NCI-H748 (cell line): ENCODE results near the gene ZNF236.

Experiments used
- DNase-seq: peaks from one replicate; lab custom pipeline; 2025; ENCODE audit not compliant: unreplicated experiment; lab: John Stamatoyannopoulos, UW

Gene ZNF236

DNA sequence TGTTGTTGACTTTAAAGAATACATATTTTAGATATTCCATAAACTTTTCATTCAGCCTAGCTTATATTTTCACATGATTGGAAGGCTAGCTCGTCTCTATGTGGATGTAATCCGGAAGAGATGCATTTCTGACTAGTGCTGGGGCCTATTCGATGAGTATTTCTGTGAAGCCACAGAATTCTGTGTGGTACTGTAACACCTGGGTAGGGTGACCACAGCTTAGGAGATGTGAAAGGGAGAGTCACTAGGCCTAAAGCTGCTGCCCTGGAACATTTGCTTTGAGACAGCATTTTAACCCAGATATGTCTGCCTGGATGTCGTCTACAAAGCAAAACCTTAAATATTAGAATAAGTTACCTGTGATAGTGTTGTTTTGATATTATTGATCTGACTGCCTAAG, 83.5 kb downstream of the ZNF236 start:
- no peak for DNase-seq

DNA sequence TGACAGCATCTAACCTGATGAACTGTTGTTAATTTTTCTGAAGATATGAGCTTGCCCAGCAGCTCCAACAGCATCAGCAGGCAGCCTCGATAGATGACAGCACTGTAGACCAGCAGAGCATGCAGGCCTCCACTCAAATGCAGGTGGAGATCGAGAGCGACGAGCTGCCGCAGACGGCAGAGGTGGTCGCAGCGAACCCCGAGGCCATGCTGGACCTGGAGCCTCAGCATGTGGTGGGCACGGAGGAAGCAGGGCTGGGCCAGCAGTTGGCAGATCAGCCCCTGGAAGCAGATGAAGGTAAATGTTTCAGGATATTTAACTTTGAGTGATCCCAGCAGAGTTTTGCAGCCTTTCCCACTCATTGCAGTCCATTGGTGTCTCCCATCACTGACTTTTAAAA, 85.9 kb downstream of the ZNF236 start:
- no peak for DNase-seq

DNA sequence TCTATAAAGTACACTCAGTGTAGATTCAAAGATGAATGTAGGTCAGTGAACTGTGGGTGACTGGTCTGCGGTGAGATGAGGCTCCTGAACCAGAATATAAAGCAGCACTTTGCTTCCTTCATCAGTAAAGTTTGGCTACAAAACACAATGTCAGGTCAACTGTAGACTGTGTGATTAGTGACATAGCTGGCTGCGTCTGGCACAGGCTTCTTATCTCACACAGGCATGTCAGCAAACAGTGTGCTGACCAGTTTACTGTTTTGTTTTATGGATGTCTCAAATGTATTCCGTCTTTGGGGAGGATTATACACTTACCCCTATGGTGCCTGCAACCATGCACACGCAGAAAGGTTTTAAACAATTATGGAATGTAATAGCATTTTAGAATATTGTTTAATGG, 87.1 kb downstream of the ZNF236 start:
- no peak for DNase-seq

DNA sequence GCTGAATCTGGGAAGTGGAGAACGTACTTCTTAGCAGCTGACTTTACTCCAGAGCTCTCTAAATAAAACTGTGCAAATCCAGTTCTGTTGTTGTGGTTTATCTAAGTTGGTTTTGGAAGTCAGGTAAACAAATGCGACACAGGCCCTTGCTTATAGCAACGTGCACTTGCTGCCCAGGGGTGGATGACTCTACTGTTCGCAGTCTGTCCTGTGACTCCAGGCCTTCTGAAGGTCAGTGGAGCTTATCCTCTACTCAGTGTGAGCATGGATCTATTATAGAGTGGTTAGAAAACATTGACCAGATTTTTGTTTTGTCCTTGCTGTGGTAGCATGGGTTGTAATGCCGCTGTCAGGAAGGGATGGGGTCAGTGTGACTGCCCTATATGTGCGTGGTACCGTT, 89.1 kb downstream of the ZNF236 start:
- no peak for DNase-seq

DNA sequence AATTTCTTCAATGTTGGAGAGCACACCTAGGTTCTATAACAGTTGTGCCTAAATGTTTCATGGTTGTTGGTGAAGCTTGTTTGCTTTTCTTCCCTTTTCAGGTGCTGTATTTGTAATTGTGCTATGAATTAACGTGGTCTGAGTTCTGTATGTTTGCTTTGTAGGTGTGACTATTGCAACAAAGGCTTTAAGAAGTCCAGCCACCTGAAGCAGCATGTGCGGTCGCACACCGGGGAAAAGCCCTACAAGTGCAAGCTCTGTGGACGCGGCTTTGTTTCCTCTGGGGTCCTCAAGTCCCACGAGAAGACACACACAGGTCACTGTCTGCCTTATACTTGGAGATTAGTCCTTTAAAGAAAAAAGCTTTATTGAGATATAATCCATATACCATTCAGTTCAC, 91.2 kb downstream of the ZNF236 start:
- DNase-seq = peak; percentile 98

DNA sequence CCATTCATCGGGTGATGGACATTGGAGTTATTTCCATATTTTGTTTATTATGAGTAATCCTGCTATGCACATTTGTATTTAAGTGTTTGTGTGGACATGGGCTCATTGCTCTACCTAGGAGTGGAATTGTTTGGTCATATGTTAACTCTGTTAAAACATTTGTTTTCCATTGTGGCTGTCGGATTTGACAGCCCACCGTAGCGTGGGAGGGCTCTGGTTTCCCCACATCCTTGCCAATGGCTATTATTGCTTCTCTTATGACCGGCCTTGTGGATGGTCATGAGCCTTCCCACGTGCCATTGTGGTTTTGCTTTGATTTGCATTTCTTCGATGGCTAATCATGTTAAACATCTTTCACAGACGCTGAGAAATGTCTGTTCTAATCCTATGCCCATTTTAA, 92.0 kb downstream of the ZNF236 start:
- DNase-seq = no peak

DNA sequence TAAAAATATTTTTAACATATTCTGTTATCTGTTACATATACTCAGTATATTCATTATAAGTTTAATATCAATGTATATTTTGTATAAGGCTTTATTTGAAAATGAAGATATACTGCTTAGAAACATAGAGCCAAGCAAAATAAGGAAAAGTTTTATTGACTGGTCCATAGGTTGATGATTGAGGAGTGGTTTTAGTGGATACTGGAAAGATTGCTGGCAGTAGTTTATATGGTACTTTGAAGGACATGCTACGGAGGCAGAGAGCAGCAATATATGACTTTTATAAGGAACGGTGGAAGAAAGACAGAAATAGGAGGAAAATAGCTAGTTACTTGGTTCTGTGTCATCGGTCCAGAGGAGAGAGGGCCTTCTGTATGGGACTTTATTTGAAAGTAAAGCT, 92.4 kb downstream of the ZNF236 start:
- DNase-seq = no peak

DNA sequence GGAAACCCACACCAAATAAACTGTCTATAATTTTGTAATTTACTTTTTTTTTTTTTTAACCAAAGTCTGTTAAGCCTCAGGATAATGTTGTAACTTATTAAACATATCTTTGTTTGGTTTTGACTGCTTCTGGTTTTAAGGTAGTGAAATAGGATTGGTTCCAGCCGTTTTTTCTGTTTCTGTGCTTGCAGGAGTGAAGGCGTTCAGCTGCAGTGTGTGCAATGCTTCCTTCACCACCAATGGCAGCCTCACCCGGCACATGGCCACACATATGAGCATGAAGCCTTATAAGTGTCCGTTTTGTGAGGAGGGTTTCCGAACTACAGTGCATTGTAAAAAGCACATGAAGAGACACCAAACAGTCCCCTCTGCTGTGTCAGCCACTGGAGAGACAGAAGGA, 93.1 kb downstream of the ZNF236 start:
- DNase-seq = no peak

DNA sequence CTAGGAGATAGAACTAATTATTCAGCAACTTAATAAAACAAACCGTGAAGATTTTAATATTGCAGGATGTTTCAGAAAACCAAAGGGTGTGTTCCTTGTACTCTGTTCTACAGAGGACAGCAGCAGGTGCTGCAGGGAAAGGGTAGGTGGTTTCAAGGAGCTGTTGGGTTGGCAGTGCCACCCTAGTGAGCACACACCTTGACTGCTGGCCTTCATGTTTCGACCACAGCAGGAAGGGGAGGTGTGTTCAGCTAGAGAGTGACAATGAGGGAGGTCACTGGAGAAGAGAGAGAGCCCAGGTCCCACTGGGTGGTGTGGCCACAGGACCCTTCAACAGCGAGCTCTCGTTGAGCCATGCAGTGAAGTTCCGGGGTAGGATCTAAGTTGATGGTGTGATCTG, 98.6 kb downstream of the ZNF236 start:
- no peak for DNase-seq

DNA sequence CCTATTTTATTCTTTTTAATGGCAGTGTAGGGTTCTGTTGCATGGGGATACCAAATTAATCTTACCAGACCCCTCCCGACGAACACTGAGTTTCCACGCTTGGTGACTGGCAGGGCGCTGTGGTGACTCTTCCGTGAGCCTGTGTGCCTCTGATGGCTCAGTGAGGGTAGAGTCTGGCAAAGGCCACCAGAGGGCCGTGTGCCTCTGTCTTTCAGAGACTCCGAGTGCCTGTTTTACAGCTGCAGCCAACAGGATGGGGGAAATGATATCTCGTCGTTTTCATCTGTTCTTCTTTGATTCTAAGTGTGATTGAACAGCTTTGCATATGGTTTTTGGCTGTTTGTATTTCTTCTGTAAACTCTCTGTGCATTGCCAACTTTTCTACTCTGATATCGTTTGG, 99.8 kb downstream of the ZNF236 start:
- peak; percentile 66 for DNase-seq

DNA sequence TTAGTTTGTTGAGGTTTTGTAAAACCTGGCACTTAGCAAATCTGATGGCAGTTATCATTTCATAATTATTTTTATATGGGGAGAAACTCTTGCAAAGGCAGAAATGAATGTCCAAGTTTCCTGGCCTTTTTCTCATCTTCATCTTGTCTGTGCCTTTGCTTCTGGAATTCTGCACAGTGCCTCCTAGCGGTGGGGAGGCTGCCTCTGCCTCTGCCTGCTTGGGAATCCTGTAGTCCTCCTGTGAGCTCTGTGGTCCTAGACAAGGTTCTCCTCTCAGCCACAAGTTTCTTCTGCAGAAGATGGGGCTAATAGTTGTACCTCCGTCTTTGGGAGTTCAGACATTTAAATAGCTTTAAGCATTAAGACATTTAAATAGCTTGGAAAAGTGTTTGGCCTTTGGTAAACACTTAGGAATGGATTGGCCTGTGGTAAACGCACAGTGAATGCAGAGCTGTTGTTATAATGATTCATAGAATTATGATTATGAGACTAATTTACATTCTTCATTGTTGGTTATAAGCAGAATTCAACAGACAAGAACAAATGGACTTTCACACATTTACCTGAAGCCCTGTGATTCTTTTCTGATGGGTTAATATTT, 101.2 kb downstream of the ZNF236 start:
- peak; percentile 41 for DNase-seq

DNA sequence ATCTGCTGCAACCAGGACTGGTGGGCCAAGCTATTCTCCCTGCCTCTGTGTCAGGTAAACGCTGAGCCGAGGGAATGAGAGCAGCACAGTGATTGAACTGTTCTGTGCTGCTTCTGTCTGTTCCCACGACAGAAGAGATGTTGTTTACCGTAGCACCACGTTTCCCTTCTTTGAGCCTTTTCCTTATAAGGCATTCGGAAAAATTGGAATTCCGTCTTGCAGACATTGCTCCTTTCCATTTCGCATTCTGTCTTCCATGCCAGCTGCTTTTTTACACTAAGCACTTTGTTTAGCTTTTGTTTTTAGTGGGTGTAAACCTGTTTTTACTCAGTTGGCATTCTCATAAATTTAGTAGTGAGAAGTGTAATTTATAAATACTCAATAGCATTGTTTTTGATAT, 103.1 kb downstream of the ZNF236 start:
- no peak for DNase-seq

DNA sequence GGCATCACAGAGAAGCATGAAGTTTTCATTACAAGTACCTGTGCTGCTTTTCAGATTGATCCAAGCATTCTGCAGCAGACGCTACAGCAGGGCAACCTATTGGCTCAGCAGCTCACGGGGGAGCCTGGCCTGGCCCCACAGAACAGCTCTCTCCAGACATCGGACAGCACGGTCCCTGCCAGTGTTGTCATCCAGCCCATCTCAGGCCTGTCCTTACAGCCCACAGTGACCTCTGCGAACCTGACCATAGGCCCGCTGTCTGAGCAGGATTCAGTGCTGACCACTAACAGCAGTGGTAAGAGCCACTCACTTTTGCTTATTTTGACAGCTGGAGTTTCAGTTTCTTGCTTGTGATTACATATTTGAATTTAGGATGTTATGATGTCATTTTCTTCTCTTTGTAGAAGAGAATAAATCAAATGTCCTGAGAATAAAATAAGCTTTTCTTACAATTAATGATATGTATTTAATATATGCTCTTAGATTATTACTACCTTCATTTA, 104.9 kb downstream of the ZNF236 start:
- no peak for DNase-seq

DNA sequence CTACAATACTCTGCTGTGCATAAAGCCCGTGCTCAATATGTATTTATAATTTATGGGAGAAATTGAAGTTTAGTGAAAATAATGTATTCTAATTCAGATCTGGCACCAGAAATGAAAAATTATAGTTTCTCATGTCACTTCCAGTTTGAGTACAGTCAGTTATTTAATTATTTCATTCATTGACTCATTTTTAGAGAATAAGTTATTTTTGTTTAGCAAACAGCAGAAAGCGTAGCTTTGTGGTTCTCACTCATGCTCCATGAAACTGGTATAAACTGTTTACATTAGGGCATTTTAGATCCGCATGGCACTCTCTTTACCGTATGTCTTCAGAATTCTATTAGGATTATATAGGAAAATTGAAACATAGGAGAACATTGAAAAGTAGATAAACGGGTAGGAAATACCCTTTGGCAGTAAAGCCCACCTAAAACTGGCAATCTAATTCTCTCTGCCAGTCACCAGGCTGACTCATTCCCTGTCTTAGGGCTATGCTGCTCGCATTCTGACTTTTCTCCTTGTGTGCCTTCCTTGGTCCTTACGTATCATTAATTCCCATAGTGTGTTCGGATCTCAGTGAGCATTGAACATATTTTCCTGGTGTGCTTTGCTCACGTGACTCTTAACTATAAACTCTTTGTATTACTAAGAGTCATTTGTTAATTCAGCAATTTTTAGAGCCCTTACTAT, 106.0 kb downstream of the ZNF236 start:
- DNase-seq = no peak

DNA sequence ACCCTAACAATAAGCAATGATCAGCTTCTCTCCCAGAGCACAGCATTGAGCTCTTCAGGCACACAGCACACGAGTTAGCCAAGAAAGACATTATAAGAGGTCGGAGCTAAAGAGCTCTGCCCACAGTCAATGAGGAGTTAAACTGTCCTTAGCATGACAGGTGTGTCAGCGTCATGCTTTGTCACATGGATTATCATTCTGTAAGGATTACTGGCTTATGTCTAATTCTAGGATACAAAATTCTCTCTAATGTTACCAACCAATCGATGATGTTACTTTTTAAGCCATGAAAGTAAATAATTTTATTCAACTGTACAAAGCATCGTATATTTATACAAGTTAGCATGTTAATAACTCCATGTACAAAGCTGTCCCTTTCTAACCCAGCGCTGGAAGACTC, 108.8 kb downstream of the ZNF236 start:
- DNase-seq = no peak

DNA sequence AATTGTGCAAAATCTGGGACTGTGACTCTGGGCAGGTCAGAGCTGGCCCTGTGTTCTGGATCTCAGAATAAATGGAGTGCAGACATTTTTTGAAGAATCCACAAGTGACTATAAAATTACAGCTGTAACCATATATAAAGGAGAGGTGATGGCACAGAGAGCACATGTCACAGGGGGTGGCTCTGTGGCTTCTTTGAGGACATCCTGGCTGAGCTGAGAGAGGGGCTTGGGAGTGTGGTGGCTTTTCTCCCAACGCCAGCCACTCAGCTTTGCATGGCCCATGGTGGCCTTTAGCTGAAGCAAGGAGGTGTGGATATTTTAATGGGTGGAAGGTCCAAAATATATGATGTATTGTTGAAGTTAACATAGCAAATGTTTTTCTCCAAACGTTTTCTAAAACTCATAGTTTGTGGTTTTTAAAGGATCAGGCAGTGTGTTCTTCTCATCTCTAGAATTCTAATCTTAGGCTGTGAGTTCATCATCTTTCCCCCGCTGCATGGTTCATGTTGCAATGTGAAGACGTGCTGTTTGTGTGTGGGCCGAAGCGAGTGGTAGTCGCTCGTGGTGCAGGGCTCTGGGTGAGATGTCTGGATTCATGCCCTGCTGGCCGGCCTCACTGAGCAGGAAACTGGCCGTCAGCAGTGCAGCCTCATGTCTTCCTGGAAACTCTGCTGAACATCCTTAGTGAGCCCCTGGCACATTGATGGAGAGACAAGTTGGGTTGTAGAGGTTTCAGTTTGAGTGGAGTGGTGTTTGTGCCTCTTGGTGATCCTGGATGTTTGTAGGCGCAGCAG, 109.9 kb downstream of the ZNF236 start:
- DNase-seq = no peak

DNA sequence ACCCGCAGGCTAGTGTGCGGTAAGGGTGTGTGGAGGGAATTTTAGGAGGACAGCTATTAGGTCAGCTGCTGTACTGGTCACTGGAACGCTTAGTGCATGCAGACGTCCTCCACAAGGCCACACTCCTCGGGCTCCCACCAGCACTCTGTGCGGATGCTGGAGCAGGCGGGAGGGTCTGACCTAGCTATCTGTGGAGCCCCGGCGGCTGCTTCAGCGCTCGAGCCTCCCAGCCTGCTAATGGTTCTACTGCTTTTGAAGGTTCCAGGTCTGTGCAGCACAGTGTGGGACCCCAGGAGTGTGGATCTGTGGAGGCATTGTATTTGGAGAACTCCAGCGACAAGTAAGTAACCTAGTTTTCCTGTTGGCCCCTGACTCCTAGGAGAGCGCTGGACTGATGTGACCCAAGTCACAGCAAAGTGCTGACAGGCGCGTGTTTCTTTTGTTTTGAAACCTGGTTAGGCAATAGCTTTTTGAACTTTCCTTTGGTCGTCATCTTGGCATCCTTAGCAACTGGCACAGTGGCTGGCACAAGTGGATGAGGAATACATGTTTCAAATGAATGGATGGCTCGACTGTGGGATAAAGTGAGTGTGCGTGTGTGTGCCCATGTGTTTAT, 113.5 kb downstream of the ZNF236 start:
- DNase-seq = no peak

DNA sequence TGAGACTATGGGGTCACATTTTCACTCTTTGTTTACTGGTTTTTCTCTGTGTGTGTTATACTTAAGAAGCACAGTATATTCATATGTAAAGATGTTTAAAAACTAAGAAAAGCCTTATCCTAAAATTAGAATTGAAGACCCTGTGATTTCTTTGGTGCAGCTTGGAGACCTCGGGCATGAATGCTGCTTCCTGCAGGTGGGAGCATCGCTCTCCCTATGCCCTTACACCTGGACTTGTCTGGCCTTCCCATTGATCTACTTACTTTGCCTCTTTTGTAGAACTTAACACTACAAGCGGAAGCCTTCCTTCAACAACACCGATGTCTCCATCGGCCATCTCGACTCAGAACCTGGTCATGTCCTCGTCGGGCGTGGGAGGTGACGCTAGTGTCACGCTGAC, 114.5 kb downstream of the ZNF236 start:
- no peak for DNase-seq

DNA sequence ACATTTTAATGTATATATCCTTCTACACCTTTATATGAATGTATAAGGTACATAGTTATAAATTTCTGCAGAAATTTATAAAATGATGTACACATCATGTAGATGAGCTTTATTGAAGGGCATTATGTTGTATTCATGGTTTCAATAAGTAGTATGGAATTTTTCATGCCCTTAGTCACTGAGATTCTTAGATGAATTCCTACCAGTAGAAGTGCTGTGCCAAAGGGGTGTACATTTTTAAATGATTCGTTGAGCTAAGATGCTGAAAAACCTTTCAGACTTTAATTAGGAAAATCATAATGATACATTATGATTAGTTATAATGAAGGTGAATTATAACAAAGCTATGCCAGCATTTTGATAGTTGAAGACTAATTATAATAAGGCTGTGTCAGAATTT, 115.2 kb downstream of the ZNF236 start:
- DNase-seq = no peak

DNA sequence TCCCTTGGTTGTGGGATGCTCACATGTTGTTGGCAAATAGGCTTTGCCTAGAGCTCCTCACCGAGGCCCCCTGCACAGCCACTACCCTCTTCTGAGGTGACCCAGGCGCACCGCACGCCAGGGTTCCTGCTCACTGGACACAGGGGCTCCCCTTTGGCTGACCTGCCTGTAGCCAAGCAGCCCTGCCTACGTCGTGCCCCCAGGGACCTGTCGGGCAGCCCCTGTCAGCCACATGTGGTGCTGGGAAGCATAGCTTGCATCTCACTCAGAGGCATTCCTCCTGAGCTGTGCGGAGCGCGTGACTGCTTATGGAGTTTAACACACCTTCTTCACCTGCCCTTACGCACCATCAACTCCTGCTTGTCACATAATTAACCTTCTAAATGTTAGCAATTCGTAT, 116.3 kb downstream of the ZNF236 start:
- no peak for DNase-seq

DNA sequence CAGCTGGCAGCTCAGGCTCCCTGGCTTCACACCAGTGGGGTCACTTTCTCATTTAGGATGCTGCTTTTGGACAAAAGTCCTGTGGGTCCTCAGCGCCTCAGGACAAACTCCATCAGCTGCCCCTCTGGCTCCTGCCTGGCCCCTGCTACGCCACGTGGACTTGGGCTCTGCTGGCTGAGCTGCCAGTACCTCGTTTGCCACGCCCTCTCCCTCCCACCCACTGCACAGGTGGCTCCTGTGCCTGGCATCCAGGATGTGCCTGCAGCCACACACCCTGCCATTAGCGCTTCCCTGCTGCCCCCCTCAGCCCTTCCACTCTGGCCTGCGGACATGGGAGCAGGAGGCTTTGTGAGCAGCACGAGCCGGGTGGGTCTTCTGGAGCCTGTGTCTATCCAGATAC, 118.9 kb downstream of the ZNF236 start:
- DNase-seq = peak; percentile 70
